Esophagus squamous epithelium (tissue), 5 donors: Measurements from ENCODE around the gene CTNNA2. TPM values are rescaled to one million over a fixed set of nuclear protein-coding genes. Genes with fewer than 3 reads are reported as not detected.

Source experiments
- DNase-seq: peaks from one replicate; lab custom pipeline; 2025; lab: John Stamatoyannopoulos, UW
- H3K27ac ChIP-seq, 4 donors: fragments of 200-600 bp; sonication (generic); one replicate each; pipeline ENCODE4 v1.5.1; 2016 to 2019; ENCODE audit warnings: mild to moderate bottlenecking in 1 of 4
- H3K27me3 ChIP-seq, 4 donors: fragments of 200-600 bp; sonication (generic); 1 replicate in 3 of 4; 2 replicates in 1 of 4; pipeline versions ENCODE4 v1.5.1 to v1.6.0; 2017 to 2021; ENCODE audit warnings: antibody characterized with exemption in 1 of 4
- H3K36me3 ChIP-seq, 3 donors: fragments of 200-600 bp; sonication (generic); one replicate each; pipeline ENCODE4 v1.5.1; 2016 to 2019
- H3K4me1 ChIP-seq, 3 donors: fragments of 200-600 bp; sonication (generic); one replicate each; pipeline ENCODE4 v1.5.1; 2017 to 2019
- H3K4me3 ChIP-seq, 4 donors: fragments of 200-600 bp; sonication (generic); 1 replicate in 3 of 4; 2 replicates in 1 of 4; pipeline ENCODE4 v1.5.1; 2016 to 2019; ENCODE audit warnings: mild to moderate bottlenecking in 2 of 4, moderate library complexity in 1 of 4
- H3K9me3 ChIP-seq, 3 donors: fragments of 200-600 bp; sonication (generic); one replicate each; pipeline ENCODE4 v1.5.1; 2016 to 2019
- POLR2A ChIP-seq, 4 donors: fragments of 450-650 bp; IDR thresholded peaks; one replicate each; pipeline ENCODE4 v1.6.1; 2017; ENCODE audit warnings: antibody characterized with exemption in 4 of 4, mild to moderate bottlenecking in 4 of 4, moderate library complexity in 3 of 4
- WGBS, 2 donors: methylation state at CpG; one replicate each; pipeline ENCODE4 v1.1.5; 2018; 5-methylcytosine and 5-hydroxymethylcytosine counted together
- intact Hi-C: fragments of 100-400 bp; cut with DNase I; formaldehyde crosslinking; loops from one replicate; pipeline ENCODE4 v1.15.0; 2022
- total RNA-seq, 4 donors: library from RNA; depleted of rRNA; stranded (reverse); fragments of >200 nt; gene quantifications; one replicate each; pipeline ENCODE4 v1.1.0, GENCODE V29; 2016
- TF ChIP-seq, protein P1 (sequence below), 6 experiments: fragments of 450-650 bp in 4 of 6; fragments of 200-600 bp in 2 of 6; sonication (generic) in 2 of 6; IDR thresholded peaks; one replicate each; pipeline ENCODE4 v1.5.1; 2016 to 2019; ENCODE audit warnings: antibody characterized with exemption in 6 of 6, mild to moderate bottlenecking in 4 of 6, moderate library complexity in 4 of 6
- donor health status: DM: yes; HTN: yes; CAD: no.

CTNNA2 gene
- not detected for total RNA-seq

DNA sequence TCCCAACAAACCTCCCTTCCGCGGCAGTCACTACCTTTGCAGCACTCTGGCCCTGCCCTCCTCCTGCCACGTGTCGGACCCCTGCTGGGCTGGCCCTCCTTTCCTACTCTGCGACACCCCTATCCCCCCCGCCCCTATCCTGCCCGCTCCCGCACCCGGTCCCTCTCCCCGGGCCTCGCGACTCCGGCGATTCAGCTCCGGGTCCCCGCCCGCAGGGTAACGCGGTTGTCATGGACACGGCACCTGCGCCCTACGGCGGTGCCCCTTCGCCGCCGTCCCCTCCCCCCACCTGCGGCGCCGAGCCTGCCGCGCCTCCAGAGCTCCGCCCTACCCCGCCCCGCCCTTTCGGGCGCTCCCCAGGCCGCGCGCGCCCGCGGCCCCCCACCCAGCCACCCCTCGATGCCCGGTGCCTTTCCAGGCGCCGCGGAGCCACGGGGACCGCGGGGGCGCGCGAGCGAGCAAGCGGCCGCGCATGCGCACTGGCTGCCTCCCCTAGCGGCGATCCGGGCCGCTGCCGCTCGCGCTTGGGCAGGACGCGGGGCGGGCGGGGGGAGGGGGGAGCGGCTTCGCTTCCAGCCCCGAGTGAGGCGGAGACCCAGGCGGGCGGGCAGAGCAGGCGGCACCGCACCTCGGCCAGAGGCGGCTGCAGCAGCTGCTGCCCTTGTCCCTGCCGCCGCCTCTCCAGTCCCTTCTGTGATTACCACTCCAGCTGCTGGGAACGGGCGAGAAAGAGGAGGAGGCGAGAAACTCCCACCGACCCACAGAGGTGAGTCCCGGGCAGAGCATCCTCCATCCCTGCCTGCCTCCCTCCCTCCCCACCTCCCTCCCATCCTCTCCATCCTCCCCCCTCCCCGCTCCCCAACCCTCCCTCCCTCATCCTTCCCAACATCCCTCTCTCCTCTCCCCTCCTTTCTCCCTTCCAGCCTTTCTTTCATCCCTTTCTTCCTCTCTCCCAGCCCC, at the start of gene CTNNA2:
Gene CTNNA2, plus strand, starts transcription at position 610 of the 960 bp plus-strand sequence.
- no peak within 1 kb of the TSS for H3K27ac ChIP-seq
- peaks cover 0 to 10% (median 0%) of the 10 kb centered on the region in 3 donors for H3K4me1 ChIP-seq
- peak within 1 kb of the TSS in 3 of 4 donors; percentile 6 to 56 (median 42) for H3K4me3 ChIP-seq
- peaks cover 0 to 27% (median 0%) of the 10 kb centered on the region in 4 donors for H3K27me3 ChIP-seq
- H3K36me3 ChIP-seq: no peaks in the 10 kb centered on the region
- intact Hi-C loops: no loop called here
- WGBS, 2 donors: 9 to 12% methylated on average over 19 to 22 of the region's 87 CpGs
- DNase-seq: no peak
- H3K9me3 ChIP-seq: no peaks in the 10 kb centered on the region
- no peak for TF ChIP-seq POLR2A (IDR thresholded peaks at IDR 0.05)
- TF ChIP-seq, protein P1, sequence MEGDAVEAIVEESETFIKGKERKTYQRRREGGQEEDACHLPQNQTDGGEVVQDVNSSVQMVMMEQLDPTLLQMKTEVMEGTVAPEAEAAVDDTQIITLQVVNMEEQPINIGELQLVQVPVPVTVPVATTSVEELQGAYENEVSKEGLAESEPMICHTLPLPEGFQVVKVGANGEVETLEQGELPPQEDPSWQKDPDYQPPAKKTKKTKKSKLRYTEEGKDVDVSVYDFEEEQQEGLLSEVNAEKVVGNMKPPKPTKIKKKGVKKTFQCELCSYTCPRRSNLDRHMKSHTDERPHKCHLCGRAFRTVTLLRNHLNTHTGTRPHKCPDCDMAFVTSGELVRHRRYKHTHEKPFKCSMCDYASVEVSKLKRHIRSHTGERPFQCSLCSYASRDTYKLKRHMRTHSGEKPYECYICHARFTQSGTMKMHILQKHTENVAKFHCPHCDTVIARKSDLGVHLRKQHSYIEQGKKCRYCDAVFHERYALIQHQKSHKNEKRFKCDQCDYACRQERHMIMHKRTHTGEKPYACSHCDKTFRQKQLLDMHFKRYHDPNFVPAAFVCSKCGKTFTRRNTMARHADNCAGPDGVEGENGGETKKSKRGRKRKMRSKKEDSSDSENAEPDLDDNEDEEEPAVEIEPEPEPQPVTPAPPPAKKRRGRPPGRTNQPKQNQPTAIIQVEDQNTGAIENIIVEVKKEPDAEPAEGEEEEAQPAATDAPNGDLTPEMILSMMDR (IDR thresholded peaks at IDR 0.05): no peak

GRCh38 chr2:79487399-79487798, 25.5 kb upstream of the CTNNA2 start:
- no peak for DNase-seq
- H3K27me3 ChIP-seq: no peaks in the 10 kb centered on the region
- H3K27ac ChIP-seq: no peak overlapping the region
- intact Hi-C loops: no loop called here
- H3K4me1 ChIP-seq: no peaks in the 10 kb centered on the region
- no peaks in the 10 kb centered on the region for H3K9me3 ChIP-seq
- H3K36me3 ChIP-seq: no peaks in the 10 kb centered on the region
- no peak overlapping the region for H3K4me3 ChIP-seq
- no peak for TF ChIP-seq POLR2A (IDR thresholded peaks at IDR 0.05)
- TF ChIP-seq, protein P1 (IDR thresholded peaks at IDR 0.05): no peak
- WGBS, 2 donors: 65 to 88% methylated on average over 2 to 3 of the region's 3 CpGs

GRCh38 chr2:79511320-79511951, 1.4 kb upstream of the CTNNA2 start:
- H3K4me1 ChIP-seq: peaks cover 0 to 10% (median 0%) of the 10 kb centered on the region in 3 donors
- H3K27ac ChIP-seq: no peak overlapping the region
- no peaks in the 10 kb centered on the region for H3K9me3 ChIP-seq
- peaks cover 0 to 27% (median 0%) of the 10 kb centered on the region in 4 donors for H3K27me3 ChIP-seq
- DNase-seq: no peak
- intact Hi-C loops: no loop called here
- 27 to 33% methylated on average over 16 of the region's 16 CpGs for WGBS, 2 donors
- no peak overlapping the region for H3K4me3 ChIP-seq
- H3K36me3 ChIP-seq: no peaks in the 10 kb centered on the region
- TF ChIP-seq, protein P1 (IDR thresholded peaks at IDR 0.05): no peak
- no peak for TF ChIP-seq POLR2A (IDR thresholded peaks at IDR 0.05)

DNA sequence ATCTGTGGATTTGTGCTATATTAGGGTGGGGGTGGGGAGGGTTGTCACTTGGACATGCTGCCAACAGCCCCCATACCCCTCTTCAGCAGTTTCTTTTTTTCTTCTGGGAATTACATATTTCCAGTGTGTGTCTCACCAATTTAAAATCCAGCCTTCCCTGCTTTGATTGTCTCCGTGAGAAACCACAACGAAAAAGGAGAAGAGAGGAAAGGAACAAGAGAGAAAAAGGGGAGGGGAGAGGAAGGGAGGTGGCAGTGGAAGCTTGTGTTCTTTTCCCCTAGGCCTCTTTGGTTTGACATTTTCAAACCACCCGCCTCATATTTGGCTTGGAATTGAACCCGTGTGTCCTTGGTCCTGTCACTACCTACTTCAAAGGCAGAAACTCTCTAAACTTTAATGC, 860 bp downstream of the CTNNA2 start:
- DNase-seq: no peak
- intact Hi-C loops: no loop called here
- 20 to 30% methylated on average over 4 of the region's 4 CpGs for WGBS, 2 donors

More for the DNA sequence above, 860 bp downstream of the CTNNA2 start:
- TF ChIP-seq, protein P1 (IDR thresholded peaks at IDR 0.05): no peak
- no peak for TF ChIP-seq POLR2A (IDR thresholded peaks at IDR 0.05)
- Histone ChIP-seq H3K4me3 (no peak overlapping the region), H3K4me1 (peaks cover 0 to 10% (median 0%) of the 10 kb centered on the region in 3 donors), H3K9me3 (no peaks in the 10 kb centered on the region), H3K36me3 (no peaks in the 10 kb centered on the region), H3K27me3 (peaks cover 0 to 27% (median 0%) of the 10 kb centered on the region in 4 donors), H3K27ac (no peak overlapping the region)
